A549 (cell line): ENCODE measurements around the gene SLC2A5. TPM values are rescaled to one million over a fixed set of nuclear protein-coding genes. Genes with fewer than 3 reads are reported as not detected.

Source experiments
- ATAC-seq, 2 experiments: fragments of 200-7000 bp in 1 of 2; fragments of >200 bp in 1 of 2; cut with Nextera tagmentation in 1 of 2; cut with Tn5 transposase in 1 of 2; 3 replicates each; pipeline versions ENCODE4 v1.8.0 to v1.9.1; 2018 to 2020; ENCODE audit warnings: mild to moderate bottlenecking in 1 of 2, moderate library complexity in 1 of 2
- CTCF ChIA-PET: fragments of 300-600 bp; sonication (Branson Sonifier 250); formaldehyde crosslinking; extraction: SDS; loops from one replicate; lab custom pipeline; 2021; ENCODE audit warnings: antibody characterized with exemption, inconsistent platforms; lab: Yijun Ruan, JAX
- POLR2A ChIA-PET: fragments of 350-600 bp; formaldehyde crosslinking; extraction: SDS; loops from one replicate; lab custom pipeline; 2021; ENCODE audit warnings: antibody characterized with exemption, inconsistent platforms; lab: Yijun Ruan, JAX
- DNase-seq, 2 experiments: peaks; one replicate each; pipeline versions ENCODE4 v3.0.0 to v3.0.0-alpha.2; 2011 to 2016; ENCODE audit warnings: low read depth in 1 of 2, low spot score in 1 of 2
- FAIRE-seq: peaks from 2 replicates; lab custom pipeline; 2011; peaks lifted over from hg19 to GRCh38; lab: Jason Lieb, UNC
- H3K27ac ChIP-seq, 2 experiments: fragments of >200 bp; sonication (Bioruptor Twin); formaldehyde crosslinking; 3 replicates each; pipeline ENCODE4 v1.5.1; 2016 to 2017
- H3K4me1 ChIP-seq: fragments of >200 bp; sonication (Bioruptor Twin); formaldehyde crosslinking; 3 replicates; pipeline ENCODE4 v1.6.1; 2016
- H3K4me2 ChIP-seq: fragments of >200 bp; sonication (Bioruptor Twin); formaldehyde crosslinking; 3 replicates; pipeline ENCODE4 v1.6.1; 2016
- H3K4me3 ChIP-seq: fragments of >200 bp; sonication (Bioruptor Twin); formaldehyde crosslinking; 3 replicates; pipeline ENCODE4 v1.5.1; 2016
- H3K9me3 ChIP-seq: fragments of >200 bp; sonication (Bioruptor Twin); formaldehyde crosslinking; 3 replicates; pipeline ENCODE4 v1.6.1; 2016
- BHLHE40 ChIP-seq: IDR thresholded peaks from 2 replicates; pipeline ENCODE4 v1.6.1; 2012; ENCODE audit warnings: low read depth, low read length, inconsistent platforms
- CBX2 ChIP-seq: fragments of 200-600 bp; sonication (generic); IDR thresholded peaks from 2 replicates; pipeline ENCODE4 v1.6.1; 2016; ENCODE audit warnings: low read depth, mild to moderate bottlenecking, borderline replicate concordance
- CBX8 ChIP-seq: fragments of 200-600 bp; sonication (generic); IDR thresholded peaks from 2 replicates; pipeline ENCODE4 v1.6.1; 2016
- CEBPB ChIP-seq, 2 experiments: fragments of >200 bp in 1 of 2; sonication (Bioruptor Twin) in 1 of 2; formaldehyde crosslinking in 1 of 2; IDR thresholded peaks; 2 replicates each; pipeline ENCODE4 v1.6.1; 2012 to 2016
- CHD2 ChIP-seq: fragments of 150-350 bp; IDR thresholded peaks from 2 replicates; pipeline ENCODE4 v1.6.1; 2014; ENCODE audit warnings: low read length; ENCODE audit not compliant: partially characterized antibody
- CHD4 ChIP-seq: fragments of 200-600 bp; sonication (generic); IDR thresholded peaks from 2 replicates; pipeline ENCODE4 v1.6.1; 2016; ENCODE audit warnings: antibody characterized with exemption, mild to moderate bottlenecking, borderline replicate concordance
- EHF ChIP-seq: fragments of 250-450 bp; sonication (Bioruptor Pico); IDR thresholded peaks from 2 replicates; pipeline ENCODE4 v1.5.0; 2020; ENCODE audit warnings: mild to moderate bottlenecking
- ESRRA ChIP-seq: fragments of 150-350 bp; IDR thresholded peaks from 2 replicates; pipeline ENCODE4 v1.6.1; 2014; ENCODE audit warnings: mild to moderate bottlenecking, low read length, borderline replicate concordance
- FOSB ChIP-seq: fragments of 250-450 bp; sonication (Bioruptor Pico); IDR thresholded peaks from 2 replicates; pipeline ENCODE4 v1.5.0; 2020; ENCODE audit warnings: mild to moderate bottlenecking, moderate library complexity
- FOSL2 ChIP-seq, 2 experiments: fragments of 450-650 bp in 1 of 2; fragments of >200 bp in 1 of 2; sonication (Bioruptor Twin) in 1 of 2; formaldehyde crosslinking; IDR thresholded peaks; 2 replicates each; pipeline versions ENCODE4 v1.5.0 to v1.6.1; 2016 to 2020; ENCODE audit warnings: mild to moderate bottlenecking in 1 of 2, moderate library complexity in 1 of 2
- GATA3 ChIP-seq: IDR thresholded peaks from 2 replicates; pipeline ENCODE4 v1.6.1; 2012; ENCODE audit warnings: borderline replicate concordance
- HEYL ChIP-seq: fragments of 250-450 bp; sonication (Bioruptor Pico); IDR thresholded peaks from 2 replicates; pipeline ENCODE4 v1.8.0; 2021; ENCODE audit warnings: mild to moderate bottlenecking, moderate library complexity
- HMGXB4 ChIP-seq: fragments of 250-450 bp; sonication (Bioruptor Pico); IDR thresholded peaks from 2 replicates; pipeline ENCODE4 v1.5.0; 2021; ENCODE audit warnings: mild to moderate bottlenecking, moderate library complexity, borderline replicate concordance
- HOXB13 ChIP-seq: fragments of 250-450 bp; sonication (Bioruptor Pico); IDR thresholded peaks from 2 replicates; pipeline ENCODE4 v1.5.0; 2020; ENCODE audit warnings: low read depth, mild to moderate bottlenecking, moderate library complexity
- KDM5A ChIP-seq: fragments of 200-600 bp; sonication (generic); IDR thresholded peaks from 2 replicates; pipeline ENCODE4 v1.6.1; 2016; ENCODE audit warnings: antibody characterized with exemption, mild to moderate bottlenecking
- NFE2L2 ChIP-seq: fragments of 150-350 bp; conservative IDR thresholded peaks from 2 replicates; pipeline ENCODE4 v1.6.1; 2014; ENCODE audit warnings: low read length
- PBX3 ChIP-seq: IDR thresholded peaks from 2 replicates; pipeline ENCODE4 v1.6.1; 2012
- POLR2A ChIP-seq: IDR thresholded peaks from 2 replicates; pipeline ENCODE4 v1.6.1; 2012; ENCODE audit warnings: mild to moderate bottlenecking, low read length
- RAD21 ChIP-seq, 2 experiments: fragments of >200 bp in 1 of 2; sonication (Bioruptor Twin) in 1 of 2; formaldehyde crosslinking in 1 of 2; IDR thresholded peaks in 1 of 2; conservative IDR thresholded peaks in 1 of 2; 2 replicates in 1 of 2; 3 replicates in 1 of 2; pipeline ENCODE4 v1.6.1; 2012 to 2018; ENCODE audit warnings: inconsistent platforms in 1 of 2
- RCOR1 ChIP-seq: fragments of 150-350 bp; IDR thresholded peaks from 2 replicates; pipeline ENCODE4 v1.6.1; 2014; ENCODE audit warnings: antibody characterized with exemption, low read length, low read depth
- SMC3 ChIP-seq: fragments of >200 bp; sonication (Bioruptor Twin); formaldehyde crosslinking; IDR thresholded peaks from 3 replicates; pipeline ENCODE4 v1.6.1; 2018; ENCODE audit warnings: inconsistent platforms
- TP53 ChIP-seq: fragments of 250-450 bp; sonication (Bioruptor Pico); IDR thresholded peaks from 2 replicates; pipeline ENCODE4 v1.5.0; 2021; ENCODE audit warnings: mild to moderate bottlenecking, moderate library complexity
- USF2 ChIP-seq: fragments of 450-650 bp; IDR thresholded peaks from 2 replicates; pipeline ENCODE4 v1.6.1; 2014; ENCODE audit warnings: antibody characterized with exemption
- ZC3H11A ChIP-seq: fragments of 450-650 bp; IDR thresholded peaks from 2 replicates; pipeline ENCODE4 v1.6.1; 2014; ENCODE audit warnings: antibody characterized with exemption, mild to moderate bottlenecking
- ZFP36 ChIP-seq: fragments of 450-650 bp; IDR thresholded peaks from 2 replicates; pipeline ENCODE4 v1.6.1; 2014; ENCODE audit warnings: borderline replicate concordance; ENCODE audit not compliant: partially characterized antibody
- ZNF302 ChIP-seq: fragments of 250-450 bp; sonication (Bioruptor Pico); IDR thresholded peaks from 2 replicates; pipeline ENCODE4 v1.9.0; 2021; ENCODE audit warnings: inconsistent platforms, mild to moderate bottlenecking, moderate library complexity
- WGBS: methylation state at CpG from one replicate; pipeline ENCODE4 v1.1.6; 2017; ENCODE audit errors: missing lambda C conversion rate; 5-methylcytosine and 5-hydroxymethylcytosine counted together
- polyA plus RNA-seq, 4 experiments: library from polyadenylated mRNA; depleted of rRNA in 3 of 4; stranded (reverse); fragments of >200 nt; fragmentation: RNase III in 1 of 4; extraction: RNeasy Plus Mini Kit Qiagen cat#74134 plus additional on column Dnase treatment in 1 of 4; gene quantifications; 2 replicates in 3 of 4; 3 replicates in 1 of 4; pipeline ENCODE4 v1.2.3, GENCODE V29; 2011 to 2017

Gene SLC2A5
- polyA plus RNA-seq, 2 of the 4 experiments (the other 2 are of a cell fraction) = 0.12 to 0.19 TPM

- DNase-seq = no peak
- no peak overlapping the region for H3K27ac ChIP-seq
- WGBS = 89% methylated on average over 17 of the region's 36 CpGs
- H3K4me3 ChIP-seq = no peak overlapping the region
- no peak overlapping the region for H3K4me2 ChIP-seq
- no peak for ATAC-seq
- ChIA-PET POLR2A (no interaction called here), CTCF (interaction anchor here (0.6 to 3.2 kb wide), 6 partner anchors 9 to 310 kb away, joined by 3 to 29 read pairs (median 3); no protein-coding TSS in a partner anchor)
- no peak for TF ChIP-seq RAD21 (conservative IDR thresholded peaks at IDR 0.05 in 1 of 2, IDR thresholded peaks at IDR 0.05 in 1 of 2)
- TF ChIP-seq EHF = no peak
- no peak for TF ChIP-seq CHD4
- no peak for TF ChIP-seq CBX2
- no peak for TF ChIP-seq HEYL (CRISPR knock-in tag)
- TF ChIP-seq NFE2L2 = no peak
- no peak for TF ChIP-seq RCOR1
- no peak for TF ChIP-seq USF2
- TF ChIP-seq FOSL2 (IDR thresholded peaks at IDR 0.05) = no peak
- no peak for TF ChIP-seq FOSL2 (CRISPR knock-in tag; IDR thresholded peaks at IDR 0.05)
- no peak for TF ChIP-seq SMC3
- TF ChIP-seq HOXB13 = no peak
- TF ChIP-seq ZC3H11A = no peak
- no peak for FAIRE-seq
- H3K9me3 ChIP-seq = no peaks in the 10 kb centered on the region
- no peaks in the 10 kb centered on the region for H3K4me1 ChIP-seq
Observed at GRCh38 chr1:9014475-9015375, 54.7 kb downstream of the SLC2A5 start.

GRCh38 chr1:9013819-9014218 lies 55.6 kb downstream of the SLC2A5 start:
- POLR2A ChIA-PET = no interaction called here
- Histone ChIP-seq H3K27ac (no peak overlapping the region), H3K4me1 (no peaks in the 10 kb centered on the region), H3K9me3 (no peaks in the 10 kb centered on the region), H3K4me3 (no peak overlapping the region), H3K4me2 (no peak overlapping the region)
- ATAC-seq (no peak), FAIRE-seq (no peak), DNase-seq (no peak)
- 78% methylated on average over 7 of the region's 8 CpGs for WGBS
- CTCF ChIA-PET = interaction anchor here (0.6 to 3.2 kb wide), 4 partner anchors 9 to 96 kb away, joined by 3 to 29 read pairs (median 5); no protein-coding TSS in a partner anchor
- TF ChIP-seq TP53 (CRISPR knock-in tag) (no peak), ESRRA (no peak), RAD21 (conservative IDR thresholded peaks at IDR 0.05 in 1 of 2, IDR thresholded peaks at IDR 0.05 in 1 of 2) (no peak), ZFP36 (no peak), ZNF302 (CRISPR knock-in tag) (no peak), CHD2 (no peak), CBX8 (no peak), HOXB13 (no peak), GATA3 (no peak), KDM5A (no peak), POLR2A (no peak), ZC3H11A (no peak)

- TF ChIP-seq HMGXB4 (CRISPR knock-in tag) = no peak
- no peak for TF ChIP-seq CBX8
- no peak for TF ChIP-seq EHF
- no peak for TF ChIP-seq RAD21 (conservative IDR thresholded peaks at IDR 0.05 in 1 of 2, IDR thresholded peaks at IDR 0.05 in 1 of 2)
- no peak for TF ChIP-seq PBX3
- TF ChIP-seq BHLHE40 = no peak
- no peak for TF ChIP-seq GATA3
- no peak for TF ChIP-seq CHD2
- no peak for TF ChIP-seq FOSB (CRISPR knock-in tag)
- no peak for TF ChIP-seq CEBPB (IDR thresholded peaks at IDR 0.05)
- TF ChIP-seq KDM5A = no peak
- H3K4me2 ChIP-seq = no peak overlapping the region
- H3K4me3 ChIP-seq = no peak overlapping the region
- DNase-seq (no peak), FAIRE-seq (no peak), ATAC-seq (no peak)
- H3K4me1 ChIP-seq = no peaks in the 10 kb centered on the region
- no peak overlapping the region for H3K27ac ChIP-seq
- POLR2A ChIA-PET = no interaction called here
- CTCF ChIA-PET = interaction anchor here (1.1 to 3.6 kb wide), 3 partner anchors 89 to 94 kb away, joined by 3 to 17 read pairs (median 6); no protein-coding TSS in a partner anchor
- H3K9me3 ChIP-seq = no peaks in the 10 kb centered on the region
- WGBS = 84% methylated on average over 7 of the region's 8 CpGs
Observed at GRCh38 chr1:9010781-9011323, 58.6 kb downstream of the SLC2A5 start.
